H1 (cell line): Measurements from ENCODE around the gene DNAJB6.

ENCODE experiments used
- CEBPB ChIP-seq: IDR thresholded peaks from 2 replicates; pipeline ENCODE4 v1.6.1; 2012; ENCODE audit warnings: low read depth, low read length
- EGR1 ChIP-seq: IDR thresholded peaks from 2 replicates; pipeline ENCODE4 v1.6.1; 2011; ENCODE audit warnings: low read depth, low read length, borderline replicate concordance
- HDAC2 ChIP-seq, 2 experiments: fragments of 300-600 bp in 1 of 2; sonication (generic) in 1 of 2; IDR thresholded peaks; 2 replicates each; pipeline ENCODE4 v1.6.1; 2011 to 2012; ENCODE audit warnings: low read depth in 2 of 2, low read length in 2 of 2, mild to moderate bottlenecking in 2 of 2, moderate library complexity in 2 of 2, borderline replicate concordance in 1 of 2, inconsistent platforms in 1 of 2
- KDM5A ChIP-seq: fragments of 200-600 bp; IDR thresholded peaks from 2 replicates; pipeline ENCODE4 v1.7.1; 2012; ENCODE audit warnings: mild to moderate bottlenecking, low read length, inconsistent platforms, mixed read lengths
- POLR2A ChIP-seq, 2 experiments: IDR thresholded peaks; 1 replicate in 1 of 2; 2 replicates in 1 of 2; pipeline ENCODE4 v1.6.1; 2011; ENCODE audit warnings: low read depth in 2 of 2, low read length in 2 of 2, mild to moderate bottlenecking in 2 of 2; ENCODE audit errors: control extremely low read depth in 1 of 2
- RAD21 ChIP-seq, 2 experiments: IDR thresholded peaks in 1 of 2; conservative IDR thresholded peaks in 1 of 2; 2 replicates each; pipeline ENCODE4 v1.6.1; 2011; ENCODE audit warnings: low read depth in 2 of 2, low read length in 2 of 2, improper control_type of control experiment in 1 of 2, inconsistent platforms in 1 of 2, mild to moderate bottlenecking in 1 of 2, moderate library complexity in 1 of 2
- TAF1 ChIP-seq: IDR thresholded peaks from 2 replicates; pipeline ENCODE4 v1.6.1; 2011; ENCODE audit warnings: mild to moderate bottlenecking, low read depth, low read length
- TCF12 ChIP-seq: IDR thresholded peaks from 2 replicates; pipeline ENCODE4 v1.6.1; 2011; ENCODE audit warnings: low read depth, mild to moderate bottlenecking, low read length
- TF ChIP-seq, protein P1 (sequence below), 3 experiments: IDR thresholded peaks; 1 replicate in 2 of 3; 2 replicates in 1 of 3; pipeline versions ENCODE4 v1.5.1 to v1.6.1; 2011; ENCODE audit warnings: low read length in 3 of 3, mild to moderate bottlenecking in 3 of 3, inconsistent platforms in 2 of 3, low read depth in 1 of 3, moderate library complexity in 1 of 3; ENCODE audit not compliant: insufficient read depth in 1 of 3; ENCODE audit errors: control extremely low read depth in 1 of 3

- TF ChIP-seq CEBPB = no peak
- TF ChIP-seq, protein P1, sequence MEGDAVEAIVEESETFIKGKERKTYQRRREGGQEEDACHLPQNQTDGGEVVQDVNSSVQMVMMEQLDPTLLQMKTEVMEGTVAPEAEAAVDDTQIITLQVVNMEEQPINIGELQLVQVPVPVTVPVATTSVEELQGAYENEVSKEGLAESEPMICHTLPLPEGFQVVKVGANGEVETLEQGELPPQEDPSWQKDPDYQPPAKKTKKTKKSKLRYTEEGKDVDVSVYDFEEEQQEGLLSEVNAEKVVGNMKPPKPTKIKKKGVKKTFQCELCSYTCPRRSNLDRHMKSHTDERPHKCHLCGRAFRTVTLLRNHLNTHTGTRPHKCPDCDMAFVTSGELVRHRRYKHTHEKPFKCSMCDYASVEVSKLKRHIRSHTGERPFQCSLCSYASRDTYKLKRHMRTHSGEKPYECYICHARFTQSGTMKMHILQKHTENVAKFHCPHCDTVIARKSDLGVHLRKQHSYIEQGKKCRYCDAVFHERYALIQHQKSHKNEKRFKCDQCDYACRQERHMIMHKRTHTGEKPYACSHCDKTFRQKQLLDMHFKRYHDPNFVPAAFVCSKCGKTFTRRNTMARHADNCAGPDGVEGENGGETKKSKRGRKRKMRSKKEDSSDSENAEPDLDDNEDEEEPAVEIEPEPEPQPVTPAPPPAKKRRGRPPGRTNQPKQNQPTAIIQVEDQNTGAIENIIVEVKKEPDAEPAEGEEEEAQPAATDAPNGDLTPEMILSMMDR (IDR thresholded peaks at IDR 0.05; ENCODE audit: control extremely low read depth in 1 of 3, insufficient read depth in 1 of 3, low read depth in 1 of 3, low read length in 3 of 3) = no peak
- TF ChIP-seq KDM5A = no peak
- TF ChIP-seq RAD21 (IDR thresholded peaks at IDR 0.05 in 1 of 2, conservative IDR thresholded peaks at IDR 0.05 in 1 of 2; ENCODE audit: low read depth in 2 of 2, low read length in 2 of 2) = no peak
- TF ChIP-seq EGR1 = no peak
- TF ChIP-seq TAF1 = no peak
- no peak for TF ChIP-seq TCF12
- TF ChIP-seq HDAC2 (IDR thresholded peaks at IDR 0.05; ENCODE audit: borderline replicate concordance in 1 of 2, low read depth in 2 of 2, low read length in 2 of 2) = no peak
- no peak for TF ChIP-seq POLR2A (IDR thresholded peaks at IDR 0.05; ENCODE audit: control extremely low read depth in 1 of 2, low read depth in 2 of 2, low read length in 2 of 2)
These were observed 43.4 kb upstream of the DNAJB6 start for GRCh38 chr7:157293413-157293788.
